MCF 10A (cell line): ENCODE measurements around the gene MAT2A. TPM values are rescaled to one million over a fixed set of nuclear protein-coding genes. Genes with fewer than 3 reads are reported as not detected.

Experiments used
- BruUV-seq: library from RNA; stranded (reverse); fragments of 400-500 nt; replicated peaks from 2 replicates; lab custom pipeline; 2021; lab: Mats Ljungman, UMichigan
- CTCF ChIA-PET: fragments of 300-600 bp; sonication (Branson Sonifier 250); formaldehyde crosslinking; extraction: SDS; loops from one replicate; lab custom pipeline; 2021; ENCODE audit warnings: antibody characterized with exemption, inconsistent platforms; lab: Yijun Ruan, JAX
- POLR2A ChIA-PET: fragments of 300-600, 350-650 bp; sonication (Branson Sonifier 250); formaldehyde crosslinking; extraction: SDS; loops from one replicate; lab custom pipeline; 2020; ENCODE audit warnings: antibody characterized with exemption, inconsistent platforms; lab: Yijun Ruan, JAX
- DNase-seq: peaks from one replicate; pipeline ENCODE4 v3.0.0-alpha.2; 2018; ENCODE audit not compliant: unreplicated experiment
- H3K27ac Mint-ChIP-seq: one replicate; pipeline ENCODE4 v1.8.0; 2022; ENCODE audit warnings: mild to moderate bottlenecking, low read depth, mixed read lengths; ENCODE audit not compliant: unreplicated experiment
- H3K27me3 Mint-ChIP-seq: one replicate; pipeline ENCODE4 v1.8.0; 2022; ENCODE audit warnings: mixed read lengths; ENCODE audit not compliant: insufficient read depth, unreplicated experiment
- H3K36me3 Mint-ChIP-seq: one replicate; pipeline ENCODE4 v1.8.0; 2022; ENCODE audit warnings: mild to moderate bottlenecking, moderate library complexity, mixed read lengths; ENCODE audit not compliant: insufficient read depth, unreplicated experiment
- H3K4me1 Mint-ChIP-seq: one replicate; pipeline ENCODE4 v1.8.0; 2022; ENCODE audit warnings: mixed read lengths; ENCODE audit not compliant: insufficient read depth, unreplicated experiment
- H3K4me3 Mint-ChIP-seq: one replicate; pipeline ENCODE4 v1.8.0; 2022; ENCODE audit warnings: mild to moderate bottlenecking, moderate library complexity, mixed read lengths; ENCODE audit not compliant: unreplicated experiment
- H3K9me3 Mint-ChIP-seq: one replicate; pipeline ENCODE4 v1.8.0; 2022; ENCODE audit warnings: mixed read lengths; ENCODE audit not compliant: unreplicated experiment
- intact Hi-C: fragments of 100-400 bp; cut with micrococcal nuclease; formaldehyde crosslinking; loops from 2 replicates; pipeline ENCODE4 v1.14.1; 2022
- total RNA-seq: library from RNA; stranded (reverse); gene quantifications from 2 replicates; pipeline ENCODE4 v1.2.3, GENCODE V29; 2022
- TF ChIP-seq, protein P1 (sequence below): fragments of 200-600 bp; IDR thresholded peaks from one replicate; pipeline ENCODE4 v1.8.0; 2022; ENCODE audit warnings: antibody characterized with exemption, mild to moderate bottlenecking; ENCODE audit not compliant: unreplicated experiment

Gene MAT2A
- total RNA-seq, 1 experiment from 2014 or later, result 366 TPM

DNA sequence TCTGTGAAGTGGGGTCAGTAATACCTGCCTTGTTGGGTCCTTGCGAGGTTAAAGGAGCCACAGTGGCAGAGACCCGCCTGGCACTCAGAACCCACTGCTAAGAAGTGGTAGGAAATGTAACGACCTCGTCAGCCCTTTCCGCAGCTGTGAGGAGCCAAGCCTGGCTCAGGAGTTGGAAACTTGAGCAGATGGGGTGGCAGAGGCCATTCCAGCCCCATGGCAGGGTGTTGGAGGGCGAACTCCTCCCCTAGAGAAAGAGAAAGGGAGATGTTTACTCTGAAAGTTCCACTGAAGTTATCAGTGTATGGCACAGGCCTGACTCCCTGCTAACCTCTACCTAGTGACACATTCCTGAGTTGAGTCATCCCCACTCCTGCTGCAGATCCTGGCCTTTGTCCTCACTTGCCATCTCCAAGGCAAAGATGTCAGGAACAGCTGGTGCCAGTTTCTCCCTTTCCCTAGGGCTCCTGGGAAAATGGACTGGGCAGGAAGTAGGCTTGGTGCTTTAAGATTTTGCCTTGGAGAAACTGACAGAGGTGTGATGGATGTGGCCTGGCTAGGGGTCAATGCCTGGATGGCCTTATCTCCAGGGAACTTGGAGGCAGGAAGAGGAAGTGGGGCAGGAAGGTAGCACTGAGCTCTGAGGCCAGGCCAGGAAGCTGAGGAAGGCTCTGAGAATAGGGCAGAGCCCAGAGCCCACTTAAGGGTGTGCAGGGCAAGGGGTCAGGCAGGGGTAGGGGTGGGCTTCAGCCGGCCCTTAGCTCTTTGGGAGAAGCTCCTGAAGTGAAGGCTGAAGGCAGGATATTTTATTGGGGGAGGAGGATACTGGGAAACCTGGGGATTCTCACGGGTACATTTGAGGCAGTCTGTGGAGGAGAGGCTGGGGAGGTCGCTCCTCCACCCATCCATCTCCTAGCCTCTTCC, 46.2 kb downstream of the MAT2A start:
- Mint-ChIP-seq H3K4me1 (peaks cover 14% of the 10 kb centered on the region), H3K27me3 (no peaks in the 10 kb centered on the region), H3K36me3 (peaks cover 33% of the 10 kb centered on the region), H3K9me3 (no peaks in the 10 kb centered on the region), H3K27ac (peak overlapping the region; percentile 91), H3K4me3 (no peak overlapping the region)
- ChIA-PET CTCF (interaction anchor here (0.6 to 1.3 kb wide), 3 partner anchors 11 to 165 kb away, joined by 3 to 4 read pairs (median 3); no protein-coding TSS in a partner anchor), POLR2A (interaction anchor here (0.6 to 6.1 kb wide), 7 partner anchors 10 to 230 kb away, joined by 3 to 54 read pairs (median 5); partner anchors contain the start of genes C2orf68, ELMOD3, RNF181 and TMEM150A)
- DNase-seq, result peak; percentile 43
- intact Hi-C loops, result no loop called here
- TF ChIP-seq, protein P1, sequence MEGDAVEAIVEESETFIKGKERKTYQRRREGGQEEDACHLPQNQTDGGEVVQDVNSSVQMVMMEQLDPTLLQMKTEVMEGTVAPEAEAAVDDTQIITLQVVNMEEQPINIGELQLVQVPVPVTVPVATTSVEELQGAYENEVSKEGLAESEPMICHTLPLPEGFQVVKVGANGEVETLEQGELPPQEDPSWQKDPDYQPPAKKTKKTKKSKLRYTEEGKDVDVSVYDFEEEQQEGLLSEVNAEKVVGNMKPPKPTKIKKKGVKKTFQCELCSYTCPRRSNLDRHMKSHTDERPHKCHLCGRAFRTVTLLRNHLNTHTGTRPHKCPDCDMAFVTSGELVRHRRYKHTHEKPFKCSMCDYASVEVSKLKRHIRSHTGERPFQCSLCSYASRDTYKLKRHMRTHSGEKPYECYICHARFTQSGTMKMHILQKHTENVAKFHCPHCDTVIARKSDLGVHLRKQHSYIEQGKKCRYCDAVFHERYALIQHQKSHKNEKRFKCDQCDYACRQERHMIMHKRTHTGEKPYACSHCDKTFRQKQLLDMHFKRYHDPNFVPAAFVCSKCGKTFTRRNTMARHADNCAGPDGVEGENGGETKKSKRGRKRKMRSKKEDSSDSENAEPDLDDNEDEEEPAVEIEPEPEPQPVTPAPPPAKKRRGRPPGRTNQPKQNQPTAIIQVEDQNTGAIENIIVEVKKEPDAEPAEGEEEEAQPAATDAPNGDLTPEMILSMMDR, result no peak
- BruUV-seq, result no TSS peak

DNA sequence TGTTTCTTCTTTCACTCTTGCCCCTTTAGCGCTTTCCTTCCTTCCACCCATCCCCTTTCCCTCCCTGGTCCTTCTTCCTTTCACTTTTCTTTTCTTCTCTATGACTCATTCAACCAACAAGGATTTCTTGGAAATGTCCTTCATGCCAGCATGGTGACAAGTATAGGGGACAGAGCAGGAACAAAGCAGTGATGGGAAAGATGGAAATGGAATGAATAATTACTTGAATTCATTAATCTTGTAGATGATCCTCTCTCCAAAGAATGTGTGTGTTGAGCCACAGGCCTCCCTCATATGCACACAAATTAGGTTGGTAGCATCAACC, 46.8 kb downstream of the MAT2A start:
- no peaks in the 10 kb centered on the region for H3K27me3 Mint-ChIP-seq
- H3K27ac Mint-ChIP-seq, result peak overlapping the region; percentile 91
- ChIA-PET CTCF (interaction anchor here (0.7 to 1.3 kb wide), 2 partner anchors 11 to 43 kb away, joined by 3 to 4 read pairs; no protein-coding TSS in a partner anchor), POLR2A (interaction anchor here (0.8 to 6.1 kb wide), 5 partner anchors 10 to 231 kb away, joined by 3 to 54 read pairs (median 5); partner anchors contain the start of genes ELMOD3, RNF181 and TMEM150A)
- no peak for DNase-seq
- H3K36me3 Mint-ChIP-seq, result peaks cover 29% of the 10 kb centered on the region
- TF ChIP-seq, protein P1, result no peak
- no TSS peak for BruUV-seq
- peaks cover 14% of the 10 kb centered on the region for H3K4me1 Mint-ChIP-seq
- intact Hi-C loops, result no loop called here
- H3K4me3 Mint-ChIP-seq, result no peak overlapping the region
- H3K9me3 Mint-ChIP-seq, result no peaks in the 10 kb centered on the region

DNA sequence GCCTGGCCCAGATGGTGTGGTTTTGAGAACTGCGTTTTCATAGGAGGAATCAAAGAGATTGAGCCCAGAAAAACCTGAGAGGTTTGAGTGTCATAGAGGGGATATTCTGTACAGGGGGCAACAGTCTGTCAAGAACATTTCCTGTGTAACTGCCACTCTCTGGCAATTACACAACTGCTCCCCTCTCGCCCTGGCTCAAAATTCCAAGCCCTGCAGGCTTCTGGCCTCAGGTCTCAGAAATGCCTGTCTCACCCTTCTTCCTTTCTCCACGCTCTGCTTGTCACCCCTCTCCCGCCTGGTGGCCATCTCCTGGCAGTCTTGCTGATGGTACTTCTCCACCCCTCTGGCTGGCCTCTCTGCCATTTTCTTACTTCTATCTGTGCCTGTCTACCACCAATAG, 49.3 kb downstream of the MAT2A start:
- ChIA-PET POLR2A (interaction anchor here (0.7 to 6.1 kb wide), 3 partner anchors 7 to 22 kb away, joined by 3 to 54 read pairs (median 5); partner anchors contain the start of genes RNF181 and VAMP8), CTCF (no interaction called here)
- peaks cover 9% of the 10 kb centered on the region for H3K36me3 Mint-ChIP-seq
- DNase-seq, result no peak
- H3K4me1 Mint-ChIP-seq, result peaks cover 14% of the 10 kb centered on the region
- no peaks in the 10 kb centered on the region for H3K27me3 Mint-ChIP-seq
- TF ChIP-seq, protein P1, result no peak
- H3K27ac Mint-ChIP-seq, result no peak overlapping the region
- intact Hi-C loops, result no loop called here
- no peak overlapping the region for H3K4me3 Mint-ChIP-seq
- no TSS peak for BruUV-seq
- no peaks in the 10 kb centered on the region for H3K9me3 Mint-ChIP-seq

DNA sequence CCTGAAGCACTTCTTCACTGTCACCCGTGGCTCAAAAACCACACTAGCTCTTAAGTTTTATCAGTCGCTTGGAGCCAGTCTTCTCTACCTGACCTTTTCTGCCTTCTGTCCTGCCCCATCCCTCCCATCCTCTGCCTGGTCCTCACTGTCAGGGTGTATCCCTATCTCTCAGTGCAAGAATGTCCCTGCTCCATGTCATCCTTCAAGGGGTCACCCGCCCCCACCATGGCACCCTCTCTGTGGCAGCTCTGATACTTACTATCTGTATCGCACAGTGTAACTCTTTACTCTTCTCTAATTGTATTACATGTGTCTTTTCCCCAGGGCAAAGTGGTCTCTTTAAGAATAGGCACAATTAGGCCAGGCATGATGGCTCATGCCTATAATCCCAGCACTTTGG, 49.7 kb downstream of the MAT2A start:
- ChIA-PET POLR2A (interaction anchor here (0.7 to 1.1 kb wide), 3 partner anchors 9 to 23 kb away, joined by 3 to 4 read pairs (median 3); no protein-coding TSS in a partner anchor), CTCF (no interaction called here)
- Mint-ChIP-seq H3K4me1 (peaks cover 14% of the 10 kb centered on the region), H3K27me3 (no peaks in the 10 kb centered on the region), H3K9me3 (no peaks in the 10 kb centered on the region), H3K27ac (no peak overlapping the region), H3K36me3 (peaks cover 5% of the 10 kb centered on the region), H3K4me3 (no peak overlapping the region)
- TF ChIP-seq, protein P1, result no peak
- DNase-seq, result no peak
- intact Hi-C loops, result no loop called here
- BruUV-seq, result no TSS peak
